ENCODE data around the gene BAMBI.

Gene BAMBI

GRCh38 chr10:28711041-28711440 lies 33.7 kb downstream of the BAMBI start:
- no peak overlapping the region for H3K27ac ChIP-seq
- no peak for TF ChIP-seq CTCF (conservative IDR thresholded peaks at IDR 0.05)

DNA sequence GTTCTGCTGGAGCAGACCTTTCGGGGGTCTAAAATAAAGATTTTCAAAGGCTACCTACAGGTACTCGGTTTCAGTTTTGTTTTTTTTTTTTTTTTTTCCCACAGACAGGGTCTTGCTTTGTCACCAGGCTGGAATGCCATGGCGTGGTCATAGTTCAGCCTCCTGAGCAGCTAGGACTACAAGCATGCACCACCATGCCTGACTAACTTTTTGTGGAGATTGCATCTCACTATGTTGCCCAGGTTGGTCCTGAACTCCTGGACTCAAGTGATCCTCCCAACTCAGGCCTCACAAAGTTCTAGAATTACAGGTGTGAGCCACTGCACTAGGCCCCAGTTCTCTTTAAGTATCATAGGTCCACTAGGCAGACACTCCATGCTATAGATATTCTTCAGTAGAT lies 34.5 kb downstream of the BAMBI start:
- TF ChIP-seq CTCF (conservative IDR thresholded peaks at IDR 0.05): no peak
- H3K27ac ChIP-seq: no peak overlapping the region

DNA sequence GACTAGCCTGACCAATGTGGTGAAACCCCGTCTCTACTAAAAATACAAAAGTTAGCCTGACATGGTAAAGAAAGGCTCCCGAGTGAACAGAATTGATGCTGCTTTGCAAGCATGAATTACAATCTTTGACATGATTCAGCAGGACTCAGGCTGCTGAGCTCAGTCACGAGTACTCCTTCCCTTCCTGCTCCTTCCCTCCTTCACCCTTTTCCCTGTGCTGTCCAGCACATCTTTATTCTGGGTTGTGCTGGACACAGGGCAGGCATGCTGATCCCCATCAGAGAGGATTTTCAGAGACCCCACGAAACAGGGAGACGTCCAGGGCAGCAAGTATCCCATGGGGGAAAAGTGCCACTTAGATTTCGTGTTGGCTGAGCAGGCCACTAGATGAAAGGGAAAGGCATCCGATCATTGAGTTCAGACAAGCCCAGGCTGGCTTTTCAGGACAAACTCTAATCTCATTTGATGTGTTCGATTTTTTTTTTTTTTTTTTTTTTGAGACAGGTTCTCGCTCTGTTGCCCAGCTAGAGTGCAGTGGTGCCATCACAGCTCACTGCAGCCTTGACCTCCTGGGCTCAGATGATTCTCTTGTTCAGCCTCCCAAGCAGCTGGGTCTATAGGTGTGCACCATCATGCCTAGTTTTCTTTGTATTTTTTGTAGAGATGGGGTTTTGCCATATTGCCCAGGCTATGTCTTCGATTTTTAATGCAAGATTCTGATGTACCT lies 36.5 kb downstream of the BAMBI start:
- no peak overlapping the region for H3K27ac ChIP-seq

DNA sequence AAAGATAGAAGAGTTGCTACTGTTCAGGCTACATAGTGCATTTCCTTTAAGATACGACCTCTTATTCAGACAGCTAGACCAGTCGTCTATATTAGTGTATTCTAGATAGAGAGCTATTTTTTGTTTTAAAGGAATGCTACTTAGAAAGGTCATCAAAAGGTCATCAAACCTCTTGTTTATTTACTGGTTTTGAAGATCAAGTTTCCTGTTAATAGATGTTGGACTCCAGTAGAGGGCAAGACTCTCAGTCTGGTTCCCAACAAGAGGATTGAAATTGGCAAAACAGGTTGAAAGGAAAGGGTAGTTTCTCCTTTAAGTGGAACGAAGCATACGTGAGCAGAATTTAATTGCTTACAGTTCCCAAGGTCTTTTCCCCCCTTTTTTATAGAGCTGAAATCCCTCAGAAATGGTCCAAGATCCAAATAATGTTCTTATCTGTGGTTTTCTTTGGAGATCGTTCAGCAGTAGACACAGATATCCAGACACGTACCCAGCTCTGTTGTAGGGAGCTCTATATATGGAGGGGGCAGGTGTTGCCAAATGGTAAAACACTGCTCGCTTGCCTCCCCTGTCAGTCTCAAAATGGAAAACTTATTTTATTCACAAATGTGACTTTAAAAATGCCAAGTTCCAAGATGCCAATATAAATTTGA lies 37.2 kb downstream of the BAMBI start:
- no peak overlapping the region for H3K27ac ChIP-seq
- no peak for TF ChIP-seq CTCF (conservative IDR thresholded peaks at IDR 0.05)

More for the DNA sequence above, 36.5 kb downstream of the BAMBI start:
- no peak for TF ChIP-seq CTCF (conservative IDR thresholded peaks at IDR 0.05)

DNA sequence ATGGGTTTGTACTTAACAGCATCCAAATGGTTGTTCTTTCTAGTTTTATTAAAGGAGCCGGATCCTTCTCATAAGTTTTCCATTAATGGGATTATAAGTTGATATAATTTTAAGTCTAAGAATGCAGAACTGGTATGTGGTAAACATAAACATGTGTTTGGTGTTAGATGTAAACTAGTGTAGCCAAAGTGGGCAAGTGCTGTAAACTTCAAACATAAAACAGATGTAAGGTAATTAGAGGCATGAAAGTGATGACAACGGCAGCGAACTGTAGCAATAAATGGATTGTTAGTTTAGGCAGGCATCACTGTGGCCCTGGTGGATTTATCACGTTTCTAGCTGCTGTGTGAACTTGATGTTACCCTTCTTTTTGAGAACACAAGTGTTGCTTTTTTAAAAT lies 37.9 kb downstream of the BAMBI start:
- H3K27ac ChIP-seq: no peak overlapping the region
- TF ChIP-seq CTCF (conservative IDR thresholded peaks at IDR 0.05): no peak

- no peak overlapping the region for H3K27ac ChIP-seq
- TF ChIP-seq CTCF (conservative IDR thresholded peaks at IDR 0.05): no peak
Observed at GRCh38 chr10:28715757-28716156, 38.4 kb downstream of the BAMBI start.

DNA sequence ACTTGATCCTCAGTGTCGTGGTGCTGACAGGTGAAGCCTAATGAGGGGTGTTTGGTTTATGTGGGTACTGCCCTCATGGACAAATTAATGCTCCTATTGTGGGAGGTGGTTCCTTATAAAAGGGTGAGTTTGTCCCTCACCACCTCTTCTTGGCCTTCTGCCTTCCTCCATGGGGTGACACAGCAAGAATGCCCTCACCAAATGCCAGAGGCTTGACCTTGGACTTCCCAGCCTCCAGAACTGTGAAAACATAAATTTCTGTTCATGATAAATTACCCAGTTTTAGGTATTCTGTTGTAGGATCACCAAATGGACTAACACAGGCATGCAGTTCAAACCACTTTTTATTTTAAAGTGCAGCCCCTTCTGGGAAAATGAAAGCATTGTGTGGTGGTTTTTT lies 39.4 kb downstream of the BAMBI start:
- no peak for TF ChIP-seq CTCF (conservative IDR thresholded peaks at IDR 0.05)
- no peak overlapping the region for H3K27ac ChIP-seq
